ELF-1 (cell line): ENCODE measurements around the gene GPER1.

ENCODE experiments used
- DNase-seq: peaks from one replicate; pipeline ENCODE4 v3.0.0-alpha.2; 2016; ENCODE audit warnings: low read depth, low spot score

GPER1 gene

GRCh38 chr7:1053816-1054370 is 34.0 kb upstream of the GPER1 start:
- no peak for DNase-seq

GRCh38 chr7:1054438-1054837 is 33.5 kb upstream of the GPER1 start:
- DNase-seq = peak; percentile 19

- peak; percentile 89 for DNase-seq
Observed at GRCh38 chr7:1054861-1055450, 33.0 kb upstream of the GPER1 start.

- no peak for DNase-seq
Observed at GRCh38 chr7:1055491-1055955, 32.4 kb upstream of the GPER1 start.

GRCh38 chr7:1055956-1056784 is 31.7 kb upstream of the GPER1 start:
- no peak for DNase-seq

- no peak for DNase-seq
Observed at GRCh38 chr7:1056785-1057410, 31.0 kb upstream of the GPER1 start.

GRCh38 chr7:1057416-1058291 is 30.3 kb upstream of the GPER1 start:
- no peak for DNase-seq

GRCh38 chr7:1058311-1058710 is 29.6 kb upstream of the GPER1 start:
- DNase-seq = no peak

GRCh38 chr7:1058821-1059199 is 29.1 kb upstream of the GPER1 start:
- DNase-seq = no peak

- DNase-seq = peak; percentile 89
Observed at GRCh38 chr7:1059200-1060091, 28.5 kb upstream of the GPER1 start.

GRCh38 chr7:1060315-1061072 is 27.4 kb upstream of the GPER1 start:
- DNase-seq = peak; percentile 59

GRCh38 chr7:1061180-1061579 is 26.7 kb upstream of the GPER1 start:
- no peak for DNase-seq

- DNase-seq = no peak
Observed at GRCh38 chr7:1062296-1063294, 25.3 kb upstream of the GPER1 start.

- no peak for DNase-seq
Observed at GRCh38 chr7:1063361-1063760, 24.6 kb upstream of the GPER1 start.

GRCh38 chr7:1064581-1064980 is 23.3 kb upstream of the GPER1 start:
- DNase-seq = no peak

- DNase-seq = no peak
Observed at GRCh38 chr7:1065263-1065584, 22.7 kb upstream of the GPER1 start.

GRCh38 chr7:1065585-1066241 is 22.2 kb upstream of the GPER1 start:
- DNase-seq = peak; percentile 90

GRCh38 chr7:1066242-1066588 is 21.7 kb upstream of the GPER1 start:
- DNase-seq = no peak
